Left cardiac atrium (tissue), 4 donors: ENCODE data around the gene TMEM225B. TPM values are rescaled to one million over a fixed set of nuclear protein-coding genes. Genes with fewer than 3 reads are reported as not detected.
"Not testable (repeated sequence)": the region's sequence is repeated elsewhere in the genome, so short reads cannot be mapped to it uniquely, and the experiment has no call there.

Source experiments
- ATAC-seq, 2 donors: fragments of 200-7000 bp; cut with Tn5 transposase; one replicate each; pipeline ENCODE4 v1.9.1; 2020; ENCODE audit warnings: mild to moderate bottlenecking in 2 of 2, moderate library complexity in 2 of 2
- DNase-seq: peaks from one replicate; pipeline ENCODE4 v3.0.0-alpha.2; 2020
- intact Hi-C, 2 donors: fragments of 100-400 bp; cut with DNase I; formaldehyde crosslinking; loops; one replicate each; pipeline versions ENCODE4 v1.14.1 to v1.15.1; 2022 to 2023
- total RNA-seq, 2 donors: library from RNA; stranded (reverse); fragmentation: NEBNext Ultra II Directional; extraction: Animal tissue kit (Norgen Biotek cat#: 25700); gene quantifications; one replicate each; pipeline ENCODE4 v1.2.1, GENCODE V29; 2021
- donor health status: DM: no; HTN: yes; CAD: no.
- donor health status: DM: no; HTN: yes; CAD: no; lungs with severe emphysema.
- donor health status: DM: yes; HTN: yes; CAD: no.
- donor health status: Dilated cardiomyopathy.

Gene TMEM225B
- total RNA-seq, 2 donors from 2014 or later, result 0.18 to 0.50 TPM

- intact Hi-C loops, result no loop called here
- ATAC-seq (no peak), DNase-seq (no peak)
Observed at GRCh38 chr7:99617192-99617781, 19.2 kb downstream of the TMEM225B start.

GRCh38 chr7:99618726-99619125 lies 20.7 kb downstream of the TMEM225B start:
- intact Hi-C loops, result no loop called here
- ATAC-seq, result no peak
- no peak for DNase-seq

GRCh38 chr7:99619571-99620130 lies 21.6 kb downstream of the TMEM225B start:
- no peak for DNase-seq
- intact Hi-C loops, result no loop called here

GRCh38 chr7:99621271-99621670 lies 23.2 kb downstream of the TMEM225B start:
- intact Hi-C loops, result no loop called here
- ATAC-seq (no peak), DNase-seq (no peak)

More at GRCh38 chr7:99619571-99620130, 21.6 kb downstream of the TMEM225B start:
- ATAC-seq, result no peak

- DNase-seq (no peak), ATAC-seq (no peak)
- intact Hi-C loops, result no loop called here
Observed at GRCh38 chr7:99622596-99622995, 24.5 kb downstream of the TMEM225B start.

- ATAC-seq (no peak), DNase-seq (no peak)
- intact Hi-C loops, result no loop called here
Observed at GRCh38 chr7:99623091-99623693, 25.1 kb downstream of the TMEM225B start.

- DNase-seq, result no peak
- ATAC-seq, result no peak
- intact Hi-C loops, result no loop called here
Observed at GRCh38 chr7:99623702-99624447, 25.8 kb downstream of the TMEM225B start.

- intact Hi-C loops, result no loop called here
- ATAC-seq, result peak in 1 of 2 donors; percentile 44
- no peak for DNase-seq
Observed at GRCh38 chr7:99624484-99624883, 26.4 kb downstream of the TMEM225B start.

- intact Hi-C loops, result no loop called here
- no peak for DNase-seq
- ATAC-seq, result no peak
Observed at GRCh38 chr7:99625321-99625720, 27.3 kb downstream of the TMEM225B start.

- ATAC-seq, result no peak
- intact Hi-C loops, result no loop called here
- DNase-seq, result no peak
Observed at GRCh38 chr7:99625961-99626360, 27.9 kb downstream of the TMEM225B start.

- intact Hi-C loops, result no loop called here
- DNase-seq (no peak), ATAC-seq (no peak)
Observed at GRCh38 chr7:99626661-99627060, 28.6 kb downstream of the TMEM225B start.

GRCh38 chr7:99627513-99627912 lies 29.4 kb downstream of the TMEM225B start:
- DNase-seq (no peak), ATAC-seq (no peak)
- intact Hi-C loops, result no loop called here

- intact Hi-C loops, result no loop called here
Observed at GRCh38 chr7:99628471-99629465, 30.7 kb downstream of the TMEM225B start.

GRCh38 chr7:99629643-99630042 lies 31.6 kb downstream of the TMEM225B start:
- ATAC-seq (no peak), DNase-seq (no peak)
- intact Hi-C loops, result loop anchor here in 1 of 2 donors (10.0 kb wide), 1 partner anchor 215 kb away; no protein-coding TSS in a partner anchor

More at GRCh38 chr7:99628471-99629465, 30.7 kb downstream of the TMEM225B start:
- ATAC-seq (no peak), DNase-seq (no peak)

GRCh38 chr7:99631295-99632109 lies 33.4 kb downstream of the TMEM225B start:
- peak; percentile 78 to 81 for ATAC-seq
- no peak for DNase-seq

GRCh38 chr7:99637414-99637813 lies 39.3 kb downstream of the TMEM225B start:
- intact Hi-C loops, result loop anchor here in 1 of 2 donors (10.0 kb wide), 1 partner anchor 207 kb away; no protein-coding TSS in a partner anchor
- ATAC-seq, DNase-seq: not testable (repeated sequence)

More at GRCh38 chr7:99631295-99632109, 33.4 kb downstream of the TMEM225B start:
- intact Hi-C loops, result loop anchor here in 1 of 2 donors (10.0 kb wide), 1 partner anchor 213 kb away; no protein-coding TSS in a partner anchor

GRCh38 chr7:99638731-99639130 lies 40.7 kb downstream of the TMEM225B start:
- ATAC-seq, result no peak
- DNase-seq, result no peak
- intact Hi-C loops, result loop anchor here in 1 of 2 donors (10.0 kb wide), 1 partner anchor 206 kb away; no protein-coding TSS in a partner anchor

GRCh38 chr7:99639267-99639666 lies 41.2 kb downstream of the TMEM225B start:
- intact Hi-C loops, result loop anchor here in 1 of 2 donors (10.0 kb wide), 1 partner anchor 206 kb away; no protein-coding TSS in a partner anchor
- no peak for ATAC-seq
- no peak for DNase-seq
